G401.6 (cell line): ENCODE results near the gene CHD2.
"Not testable (repeated sequence)": the region's sequence is repeated elsewhere in the genome, so short reads cannot be mapped to it uniquely, and the experiment has no call there.

Experiments used
- FAIRE-seq: peaks from 2 replicates; lab custom pipeline; 2012; peaks lifted over from hg19 to GRCh38; lab: Jason Lieb, UNC

CHD2 gene

DNA sequence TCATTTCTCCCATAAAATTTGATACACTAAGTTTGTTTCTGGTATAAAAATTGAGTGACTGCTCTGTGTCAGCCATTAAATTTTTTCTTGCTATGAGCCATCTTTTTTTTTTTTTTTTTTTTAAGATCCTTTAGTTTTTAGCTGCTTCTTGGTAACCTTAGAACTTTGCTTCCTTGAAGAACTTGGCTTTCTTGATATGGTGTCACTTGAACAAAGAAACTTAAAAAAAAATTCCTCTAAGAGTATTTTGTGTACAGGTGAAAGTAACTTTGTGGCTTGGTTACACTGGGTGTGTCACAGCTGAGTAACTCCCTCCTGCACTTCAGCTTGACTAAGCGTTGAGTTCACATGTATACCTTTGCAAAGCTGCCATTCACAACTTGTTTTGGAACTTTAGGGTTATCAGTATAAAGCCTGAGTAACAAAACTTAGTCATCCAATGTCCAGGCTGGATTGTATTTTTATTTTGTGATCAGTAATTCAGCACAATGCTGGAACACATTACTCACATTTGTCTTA lies 6.5 kb downstream of the CHD2 start:
- FAIRE-seq: no peak

DNA sequence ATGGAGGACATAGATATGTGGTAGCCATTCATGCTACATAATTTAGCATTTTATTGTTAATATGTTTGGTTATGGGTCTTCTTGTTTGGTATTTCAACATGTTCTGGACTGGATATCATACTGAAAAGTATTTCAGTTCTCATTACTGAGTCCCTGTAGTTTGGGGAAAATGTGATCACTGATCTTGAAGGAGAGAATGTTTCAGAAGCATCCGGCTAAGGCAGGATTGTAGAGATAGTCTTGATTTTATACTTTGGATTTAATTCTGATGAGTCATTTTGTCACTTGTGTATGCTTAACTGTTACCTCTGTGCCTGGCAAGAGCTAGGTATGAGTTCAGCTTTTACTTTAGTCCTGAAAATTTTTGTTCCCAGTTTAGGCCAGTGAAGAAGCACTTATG lies 7.1 kb downstream of the CHD2 start:
- FAIRE-seq: no peak

DNA sequence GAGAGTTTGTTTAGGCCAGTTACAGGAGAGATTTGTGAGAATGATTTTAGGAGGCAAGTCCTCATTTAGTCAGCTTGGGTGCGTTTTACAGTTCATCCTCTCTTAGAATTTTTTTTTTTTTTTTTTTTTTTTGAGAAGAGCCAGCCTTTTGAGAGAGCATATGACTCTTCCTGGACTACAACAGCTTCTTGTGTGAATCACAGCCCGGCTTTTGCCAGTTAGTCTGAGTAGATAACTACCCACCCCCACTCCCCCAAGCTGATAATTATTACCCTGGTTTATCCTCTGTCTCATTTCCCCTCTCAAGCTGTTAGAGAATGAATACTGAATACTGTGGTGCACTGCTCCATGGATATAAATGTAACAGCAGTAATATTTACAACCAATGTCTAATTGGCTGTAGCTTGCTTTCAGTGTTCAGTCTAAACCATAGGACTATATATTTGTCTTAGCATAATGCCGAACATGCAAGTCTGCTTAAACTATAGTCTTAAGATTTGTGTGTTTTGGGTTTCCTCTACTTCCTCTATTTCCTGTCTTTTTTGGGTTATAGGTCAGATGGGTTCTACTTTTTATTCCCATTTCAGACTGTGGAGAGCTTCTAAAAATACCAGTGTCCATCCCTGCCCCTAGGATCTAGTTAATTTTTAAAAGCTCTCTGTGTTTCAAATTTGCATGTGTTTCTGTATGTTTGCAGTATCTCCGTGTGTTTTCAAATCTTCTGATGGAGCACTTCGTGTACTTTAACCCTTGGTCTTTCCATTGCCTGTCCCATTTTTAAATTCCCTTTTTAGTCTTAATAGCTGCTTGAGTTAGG lies 8.0 kb downstream of the CHD2 start:
- FAIRE-seq: no peak

DNA sequence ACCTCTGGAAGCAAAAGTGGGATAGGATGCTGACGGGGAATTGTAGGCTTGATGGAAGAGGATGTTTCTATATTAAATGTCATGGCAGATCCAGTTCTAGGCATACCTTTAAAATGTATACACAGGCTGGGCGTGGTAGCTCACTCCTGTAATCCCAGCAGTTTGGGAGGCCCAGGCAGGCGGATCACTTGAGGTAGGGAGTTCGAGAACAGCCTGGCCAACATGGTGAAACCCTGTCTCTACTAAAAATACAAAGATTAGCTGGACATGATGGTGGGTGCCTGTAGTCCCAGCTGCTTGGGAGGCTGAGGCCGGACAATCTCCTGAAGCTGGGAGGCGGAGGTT lies 8.6 kb downstream of the CHD2 start:
- FAIRE-seq: no peak

DNA sequence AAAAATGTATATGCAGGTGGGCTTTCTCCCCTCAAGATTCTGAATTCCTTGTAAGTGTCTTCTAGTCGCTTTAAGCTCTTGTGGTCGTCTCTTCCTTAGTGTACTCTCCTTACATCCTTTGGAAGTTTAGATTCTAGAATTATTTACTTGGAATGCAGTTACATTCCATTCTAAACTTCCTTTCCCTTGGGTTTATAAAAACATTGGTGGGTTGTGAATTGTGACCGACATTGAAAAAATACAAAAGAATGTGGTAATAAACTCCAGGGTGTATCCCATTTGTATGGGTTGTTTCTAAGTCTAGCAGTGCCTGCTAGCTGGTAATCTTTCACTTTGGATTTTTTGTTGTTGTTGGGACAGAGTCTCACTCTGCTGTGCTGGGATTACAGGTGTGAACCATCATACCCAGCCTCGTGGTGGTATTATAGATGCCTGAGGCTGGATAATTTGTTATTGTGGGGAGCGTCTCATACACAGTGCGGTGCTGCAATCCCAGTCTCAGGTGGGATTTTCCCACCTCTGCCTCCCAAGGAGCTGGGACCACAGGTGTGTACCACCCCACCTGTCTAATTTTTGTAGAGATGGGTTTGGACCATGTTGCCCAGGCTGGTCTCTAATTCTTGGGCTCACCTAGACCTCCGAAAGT lies 9.1 kb downstream of the CHD2 start:
- FAIRE-seq: no peak

DNA sequence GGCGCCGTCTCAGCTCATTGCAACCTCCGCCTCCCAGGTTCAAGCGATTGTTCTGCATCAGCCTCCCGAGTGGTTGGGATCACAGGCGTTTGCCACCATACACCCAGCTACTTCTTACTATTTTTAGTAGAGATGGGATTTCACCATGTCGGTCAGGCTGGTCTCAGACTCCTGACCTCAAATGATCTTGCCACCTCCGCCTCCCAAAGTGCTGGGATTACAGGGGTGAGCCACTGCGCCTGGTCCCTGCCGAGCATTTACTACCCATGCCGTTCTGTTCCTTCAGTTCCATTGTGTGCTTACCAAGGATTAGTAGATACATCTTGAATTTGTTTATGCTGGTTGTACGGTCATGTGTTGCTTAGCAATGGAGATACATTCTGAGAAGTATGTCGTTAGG lies 10.3 kb downstream of the CHD2 start:
- no peak for FAIRE-seq

DNA sequence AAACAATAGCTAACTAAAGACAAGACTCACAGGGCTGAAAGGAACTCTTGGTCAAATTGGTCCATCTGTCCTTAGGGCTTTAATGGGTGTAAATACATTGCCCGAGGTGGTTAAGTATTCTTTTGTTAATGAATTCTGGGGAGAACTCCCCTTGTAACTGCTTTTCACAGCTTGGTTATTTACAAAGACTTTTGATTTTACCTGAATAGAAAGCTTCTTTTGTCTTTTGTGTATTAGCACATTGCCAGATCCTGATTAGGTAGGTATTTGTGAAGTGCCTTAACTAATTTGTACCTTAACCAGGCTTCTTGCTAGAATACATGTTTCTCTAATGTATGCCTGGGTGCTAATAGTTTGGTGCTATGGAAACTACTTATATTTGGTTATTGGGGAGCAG lies 14.0 kb downstream of the CHD2 start:
- no peak for FAIRE-seq

DNA sequence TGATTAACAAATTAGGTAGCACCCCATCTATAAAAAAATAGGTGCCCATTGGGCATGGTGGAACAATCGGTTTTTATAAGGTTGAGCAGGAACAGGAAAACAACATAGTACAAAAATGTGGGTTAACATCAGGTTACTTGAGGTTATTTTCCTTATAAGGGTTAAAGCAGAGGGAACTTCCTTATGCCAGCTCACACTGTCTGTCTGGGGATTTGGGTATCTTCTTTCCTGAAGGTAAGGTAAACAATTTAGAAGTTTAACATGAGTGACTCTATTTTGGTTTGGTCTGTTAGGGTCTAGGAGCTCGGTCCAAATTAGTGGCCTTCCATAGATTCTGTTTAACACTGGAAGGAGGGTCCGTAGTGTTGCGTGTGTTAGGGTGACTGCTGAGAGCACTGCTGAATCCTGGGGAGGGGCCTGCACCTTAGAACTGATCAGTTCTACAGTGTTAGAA lies 14.7 kb downstream of the CHD2 start:
- no peak for FAIRE-seq

DNA sequence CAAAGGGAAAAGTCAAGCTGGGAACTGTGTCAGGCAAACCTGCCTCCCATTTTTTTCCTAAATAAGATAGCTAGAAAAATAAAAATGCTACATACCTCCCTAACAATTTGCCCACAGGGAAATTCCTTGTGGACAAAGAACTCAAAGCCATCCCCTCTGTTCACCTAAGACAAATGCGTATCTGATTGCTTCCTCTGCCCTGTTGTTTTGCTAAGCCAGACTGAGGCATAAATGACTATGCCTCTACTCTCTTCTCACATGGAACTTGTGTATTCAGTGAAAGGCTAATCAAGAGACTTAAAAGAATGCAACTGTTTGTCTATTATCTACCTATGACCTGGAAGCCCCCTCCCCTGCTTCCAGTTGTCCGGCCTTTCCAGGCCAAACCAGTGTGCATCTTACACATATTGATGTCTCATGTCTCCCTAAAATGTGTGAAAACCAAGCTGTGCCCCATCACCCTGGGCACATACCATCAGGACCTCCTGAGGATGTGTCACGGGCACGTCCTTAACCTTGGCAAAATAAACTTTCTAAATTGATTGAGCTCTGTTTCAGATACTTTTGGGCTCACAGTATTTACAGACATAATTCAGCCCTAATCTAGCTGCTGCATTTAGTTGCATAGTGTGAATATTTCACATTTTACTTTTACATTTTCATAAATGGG lies 15.8 kb downstream of the CHD2 start:
- FAIRE-seq: peak; percentile 13

DNA sequence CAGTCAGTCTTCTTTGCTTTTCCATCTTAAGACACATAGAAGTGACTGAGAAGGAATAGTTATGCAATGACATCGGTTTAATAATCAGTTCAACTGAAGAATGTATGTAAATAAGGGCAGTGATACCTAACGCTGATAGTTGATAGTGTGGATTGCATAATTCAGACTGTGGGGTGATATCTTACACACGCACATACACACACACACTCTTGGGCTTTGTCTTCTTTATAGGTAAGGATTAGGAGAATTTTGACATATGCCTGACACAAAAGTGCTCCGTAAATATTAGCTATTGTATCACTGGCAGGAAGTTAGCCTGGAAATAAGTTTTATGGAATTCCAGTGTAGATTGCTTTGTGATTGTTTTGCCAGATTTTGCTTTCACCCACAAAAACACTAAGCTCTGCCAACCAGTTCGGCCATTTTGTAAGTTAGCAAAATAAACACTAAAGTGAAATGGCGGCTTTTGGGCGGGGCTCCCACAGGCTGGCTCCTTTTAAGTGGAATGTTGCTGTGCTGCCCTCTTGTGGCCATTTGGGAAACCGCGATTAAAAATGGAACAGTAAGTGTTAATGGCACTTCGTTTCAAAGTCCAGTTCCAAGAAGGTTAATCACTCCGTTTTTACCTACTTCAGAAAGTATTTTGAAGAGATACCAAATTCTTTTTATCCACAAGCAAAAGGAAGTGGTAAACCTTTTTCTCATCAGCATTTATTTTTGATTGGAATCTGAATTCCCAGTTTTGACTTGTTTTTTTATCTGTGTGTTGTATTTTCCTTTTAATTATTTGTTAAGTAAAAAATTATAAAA lies 17.7 kb downstream of the CHD2 start:
- FAIRE-seq: peak; percentile 97

DNA sequence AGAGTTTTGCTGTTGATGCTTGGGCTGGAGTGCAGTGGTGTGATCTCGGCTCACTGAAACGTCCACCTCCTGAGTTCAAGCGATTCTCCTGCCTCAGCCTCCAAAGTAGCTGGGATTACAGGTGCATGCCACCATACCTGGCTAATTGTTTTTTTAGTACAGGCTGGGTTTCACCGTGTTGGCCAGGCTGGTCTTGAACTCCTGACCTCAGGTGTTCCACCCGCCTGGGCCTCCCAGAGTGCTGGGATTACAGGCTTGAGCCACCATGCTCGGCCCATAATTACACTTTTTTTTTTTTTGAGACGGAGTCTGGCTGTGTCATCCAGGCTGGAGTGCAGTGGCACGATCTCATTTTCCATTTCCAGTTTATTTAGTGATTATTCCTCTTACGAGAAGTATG lies 18.8 kb downstream of the CHD2 start:
- not testable (repeated sequence) for FAIRE-seq

DNA sequence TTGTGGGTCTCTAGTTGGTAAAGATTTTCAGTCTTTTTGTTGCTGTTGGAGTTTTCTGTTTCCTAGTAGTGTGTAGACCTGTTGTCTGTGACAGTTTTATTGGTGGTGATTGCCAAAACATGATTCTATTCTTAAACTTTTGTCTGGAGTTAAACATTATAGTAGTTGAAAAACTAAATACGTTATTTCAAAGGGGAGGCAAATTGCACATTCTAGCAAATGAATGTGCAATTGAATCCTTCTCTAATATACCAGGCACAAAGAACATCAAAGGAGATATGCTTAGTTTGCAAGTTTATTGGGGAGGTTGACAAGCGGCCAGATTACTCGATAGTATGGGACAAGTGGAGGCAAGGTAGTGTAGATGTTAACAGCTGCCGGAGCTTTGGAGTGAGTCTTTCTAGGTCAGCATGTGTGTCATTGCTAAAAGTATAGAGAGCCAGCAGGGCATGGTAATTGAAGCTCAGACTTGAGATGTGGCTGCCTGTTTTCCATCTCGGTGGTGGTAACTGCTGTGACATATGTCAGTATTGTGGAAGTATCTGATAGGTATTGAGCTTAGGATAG lies 20.6 kb downstream of the CHD2 start:
- FAIRE-seq: no peak

DNA sequence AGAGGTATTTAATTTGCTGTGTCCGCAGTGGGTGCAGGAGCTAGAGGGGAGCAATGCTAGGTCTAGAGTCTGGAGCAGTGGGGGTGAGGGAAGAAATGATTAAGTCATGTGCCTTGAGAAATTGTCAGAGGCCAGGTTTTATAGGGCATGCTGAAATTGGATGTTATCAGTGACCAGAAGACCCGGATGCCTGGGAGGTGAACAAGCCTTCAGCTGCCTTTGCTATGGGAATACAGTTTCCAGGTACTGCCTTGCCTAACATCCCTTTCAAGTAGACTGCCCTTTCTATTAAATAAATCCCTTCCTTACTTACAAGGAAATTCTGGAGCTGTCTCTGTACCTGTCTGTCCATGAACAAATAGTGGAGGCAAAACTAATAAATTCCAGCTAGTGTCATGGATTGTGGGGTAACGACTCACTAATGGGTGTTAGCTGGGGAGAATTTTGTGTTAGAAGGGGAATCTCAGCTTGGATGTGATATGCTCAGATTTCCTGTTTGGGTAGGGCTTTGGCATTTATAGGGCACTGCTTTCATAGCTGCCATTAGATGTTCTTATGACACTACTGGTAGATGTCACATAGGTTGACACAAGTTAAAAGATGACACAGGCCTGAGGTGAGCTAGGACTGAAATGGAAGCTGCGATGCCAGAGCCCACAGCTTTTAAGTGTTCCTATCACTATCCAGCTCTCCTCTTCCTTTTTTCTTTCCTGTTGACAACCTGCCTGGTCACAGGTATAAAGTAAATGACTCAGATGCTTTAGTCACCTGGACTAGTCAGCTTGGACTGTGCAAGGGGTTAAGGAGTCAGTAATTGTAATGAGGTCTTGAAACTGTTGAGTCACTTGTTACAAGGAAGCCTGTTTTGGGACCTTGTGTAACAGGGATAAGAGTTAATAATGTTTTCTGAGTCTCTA lies 21.3 kb downstream of the CHD2 start:
- no peak for FAIRE-seq

DNA sequence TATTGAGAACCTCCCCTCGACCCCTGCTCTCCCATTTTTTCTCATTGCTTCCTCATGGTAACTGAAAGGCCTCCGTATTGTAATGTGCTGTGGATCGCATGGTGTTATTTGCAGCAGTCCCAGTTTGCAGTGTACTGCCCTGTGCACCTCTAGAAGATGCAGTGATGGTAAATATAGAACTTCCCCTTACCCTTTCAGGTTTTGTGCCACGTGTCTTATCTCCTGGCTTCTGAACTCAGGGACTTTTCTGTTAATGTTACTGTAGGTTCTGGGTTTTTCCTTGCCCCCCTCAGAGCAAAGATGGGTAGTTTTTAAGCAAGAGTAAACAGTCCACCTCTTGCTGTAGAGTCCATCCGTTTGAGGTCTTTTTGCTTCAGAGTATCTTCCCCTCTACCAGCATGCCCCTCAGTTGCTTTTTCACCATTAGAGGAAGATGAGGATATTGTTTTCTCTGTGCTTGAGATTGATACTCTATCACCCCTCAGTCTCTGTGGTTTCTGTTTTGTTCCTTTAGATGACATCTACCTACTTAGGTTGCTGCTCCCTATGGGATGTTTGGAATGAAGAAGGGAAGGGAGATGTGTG lies 22.4 kb downstream of the CHD2 start:
- FAIRE-seq: no peak

DNA sequence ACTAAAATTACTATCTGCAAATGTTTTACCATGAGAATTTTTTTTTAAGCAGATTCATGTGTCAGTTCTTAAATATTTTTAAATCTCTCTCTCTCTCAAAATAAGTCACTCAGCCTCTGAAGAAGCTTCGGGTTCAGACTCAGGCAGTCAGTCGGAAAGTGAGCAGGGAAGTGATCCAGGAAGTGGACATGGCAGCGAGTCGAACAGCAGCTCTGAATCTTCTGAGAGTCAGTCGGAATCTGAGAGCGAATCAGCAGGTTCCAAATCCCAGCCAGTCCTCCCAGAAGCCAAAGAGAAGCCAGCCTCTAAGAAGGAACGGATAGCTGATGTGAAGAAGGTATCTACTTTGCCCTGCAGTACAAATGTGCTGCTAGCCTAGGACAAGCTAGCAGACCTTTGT lies 24.1 kb downstream of the CHD2 start:
- no peak for FAIRE-seq

DNA sequence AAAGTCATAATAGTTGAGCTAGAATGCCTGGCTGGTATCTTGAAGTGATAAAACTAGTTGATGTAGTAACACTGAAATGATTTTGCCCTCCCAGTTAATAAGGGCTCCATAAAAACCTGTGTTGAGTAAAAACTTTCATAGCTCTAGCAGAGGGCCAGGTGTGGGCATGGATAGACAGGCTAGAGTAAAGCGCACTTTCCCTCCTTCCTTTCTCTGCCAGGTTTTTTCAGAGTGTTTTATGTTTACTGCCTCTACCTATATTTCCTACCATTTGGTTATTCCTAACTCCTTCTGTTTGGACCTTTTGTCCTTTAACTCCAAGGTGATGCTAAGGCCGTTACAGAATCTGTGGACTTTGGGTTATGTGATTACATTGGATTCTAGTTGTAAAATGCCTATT lies 25.3 kb downstream of the CHD2 start:
- no peak for FAIRE-seq

DNA sequence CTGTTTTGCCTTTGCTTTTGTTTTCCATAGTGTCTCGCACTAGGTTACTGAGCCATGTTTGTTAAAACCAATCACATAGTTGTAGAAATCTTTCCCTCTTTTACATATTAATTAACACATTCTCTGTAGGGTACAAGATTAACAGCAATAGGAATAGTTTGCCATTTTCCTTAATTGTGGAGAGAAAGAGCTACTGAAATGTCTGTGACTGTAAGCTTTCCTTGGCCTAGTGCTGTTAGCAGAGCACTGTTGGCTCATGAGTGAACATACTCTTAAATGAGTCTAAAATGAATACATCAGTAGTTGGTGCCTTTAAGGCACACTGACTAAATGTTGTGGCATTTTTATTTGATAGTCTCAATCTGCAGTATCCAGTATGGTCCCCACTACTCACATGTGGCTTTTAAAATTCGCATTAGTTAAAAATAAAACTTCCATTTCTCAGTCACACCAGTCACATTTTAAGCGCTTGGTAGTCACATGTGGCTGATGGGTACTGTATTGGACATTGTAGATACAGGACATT lies 28.2 kb downstream of the CHD2 start:
- no peak for FAIRE-seq

DNA sequence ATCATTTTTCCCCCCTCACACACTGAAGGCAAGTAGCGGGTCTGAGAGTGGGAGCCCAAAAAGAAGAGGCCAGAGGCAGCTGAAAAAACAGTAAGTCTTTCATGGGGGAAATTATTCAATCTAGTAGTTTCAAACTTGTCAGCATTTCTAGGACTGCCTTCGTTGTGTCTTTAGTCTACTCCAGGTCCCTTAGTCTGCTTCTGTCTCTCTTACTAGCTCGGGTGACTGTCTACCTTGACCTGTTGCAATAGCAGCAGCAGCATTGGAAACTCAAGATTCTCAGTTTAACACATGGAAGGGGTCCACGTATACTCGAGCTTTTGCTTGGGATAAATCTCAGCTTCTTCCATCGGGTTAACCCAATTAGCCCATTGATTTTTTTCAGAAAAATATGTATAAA lies 28.9 kb downstream of the CHD2 start:
- no peak for FAIRE-seq

DNA sequence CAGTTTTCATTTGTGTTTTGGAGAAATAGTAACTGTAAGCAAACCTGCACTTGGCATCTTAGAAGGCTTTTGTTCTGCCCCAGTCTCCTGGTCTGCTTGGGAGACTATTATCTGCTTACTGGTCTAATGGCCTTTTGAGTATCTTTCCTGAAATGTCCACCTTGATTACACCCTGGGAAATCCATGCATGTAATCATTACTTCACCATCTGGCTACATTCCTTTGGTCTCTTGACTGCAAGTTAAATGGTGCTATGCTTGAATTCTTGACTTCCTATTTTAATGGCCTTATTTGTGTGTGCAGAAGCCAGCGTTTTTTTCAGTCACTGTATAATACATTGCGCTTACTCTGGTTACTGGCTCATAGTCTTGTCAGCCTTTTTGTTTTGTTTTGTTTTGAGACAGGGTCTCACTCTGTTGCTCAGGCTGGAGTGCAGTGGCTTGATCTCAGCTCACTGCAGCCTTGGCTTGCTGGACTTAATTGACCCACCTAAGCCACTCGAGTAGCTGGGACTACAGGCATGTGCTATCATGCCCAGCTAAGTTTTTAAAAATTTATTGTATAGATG lies 30.0 kb downstream of the CHD2 start:
- FAIRE-seq: no peak

DNA sequence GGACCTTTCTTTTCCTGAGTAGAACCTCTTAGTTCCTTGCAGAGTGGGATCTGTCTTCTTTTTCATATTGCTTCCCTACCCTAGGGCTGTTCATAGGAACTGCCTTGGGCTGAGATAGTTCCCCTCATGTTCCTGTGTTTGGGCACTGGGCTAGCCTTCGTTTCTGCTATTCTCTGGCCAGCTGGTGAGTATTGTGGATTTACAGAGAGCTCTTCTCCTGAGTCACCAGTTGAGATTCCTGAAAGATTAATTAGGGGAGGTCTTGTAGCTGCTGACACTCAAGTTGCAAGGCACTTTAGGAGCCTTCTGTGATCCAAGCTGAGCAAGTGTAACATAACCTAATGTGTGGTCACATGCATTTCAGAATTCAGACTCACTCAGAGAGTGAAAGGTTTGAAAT lies 30.7 kb downstream of the CHD2 start:
- FAIRE-seq: no peak
